Measurements from ENCODE around the gene TP73.

GRCh38 chr1:3774276-3774945, 122.1 kb downstream of the TP73 start:
- TF ChIP-seq CTCF (IDR thresholded peaks at IDR 0.05; ENCODE audit: low read depth, low read length, poor library complexity, severe bottlenecking) (no peak), EZH2phosphoT487 (IDR thresholded peaks at IDR 0.05; ENCODE audit: borderline replicate concordance, low read length) (no peak)

Data from DOHH2 (cell line).